H9 (cell line): Measurements from ENCODE around the gene SNX25. TPM values are rescaled to one million over a fixed set of nuclear protein-coding genes. Genes with fewer than 3 reads are reported as not detected.

Experiments used
- DNase-seq: peaks from one replicate; pipeline ENCODE4 v3.0.0-alpha.2; 2017
- H2AFZ ChIP-seq: one replicate; pipeline ENCODE4 v1.6.1; 2013; ENCODE audit warnings: mild to moderate bottlenecking, low read length, control low read depth, moderate library complexity
- H2AK5ac ChIP-seq: 2 replicates; pipeline ENCODE4 v1.6.1; 2013; ENCODE audit warnings: low read length, control low read depth, mixed read lengths; ENCODE audit not compliant: insufficient read length
- H2BK120ac ChIP-seq: one replicate; pipeline ENCODE4 v1.6.1; 2013; ENCODE audit warnings: low read depth, mild to moderate bottlenecking, low read length, control low read depth, inconsistent platforms; ENCODE audit not compliant: poor library complexity, severe bottlenecking
- H2BK12ac ChIP-seq: 2 replicates; pipeline ENCODE4 v1.6.1; 2013; ENCODE audit warnings: low read length, control low read depth, mixed read lengths, low read depth; ENCODE audit not compliant: insufficient read length
- H2BK15ac ChIP-seq: 2 replicates; pipeline ENCODE4 v1.6.1; 2013; ENCODE audit warnings: low read depth, low read length, control low read depth
- H2BK20ac ChIP-seq: one replicate; pipeline ENCODE4 v1.6.1; 2013; ENCODE audit warnings: low read depth, mild to moderate bottlenecking, low read length, control low read depth, inconsistent platforms; ENCODE audit not compliant: poor library complexity, severe bottlenecking
- H2BK5ac ChIP-seq: 2 replicates; pipeline ENCODE4 v1.6.1; 2013; ENCODE audit warnings: low read length, control low read depth, mixed read lengths; ENCODE audit not compliant: insufficient read length
- H3K14ac ChIP-seq: 2 replicates; pipeline ENCODE4 v1.6.1; 2013; ENCODE audit warnings: low read length, control low read depth; ENCODE audit not compliant: insufficient read depth
- H3K18ac ChIP-seq: 2 replicates; pipeline ENCODE4 v1.6.1; 2013; ENCODE audit warnings: low read depth, mild to moderate bottlenecking, mixed read lengths, low read length, control low read depth; ENCODE audit not compliant: insufficient read length
- H3K23ac ChIP-seq: 2 replicates; pipeline ENCODE4 v1.6.1; 2013; ENCODE audit warnings: low read length, control low read depth, mixed read lengths, low read depth; ENCODE audit not compliant: insufficient read length
- H3K23me2 ChIP-seq: 2 replicates; pipeline ENCODE4 v1.6.1; 2013; ENCODE audit warnings: low read depth, mild to moderate bottlenecking, mixed read lengths, low read length, control low read depth; ENCODE audit not compliant: insufficient read length, poor library complexity, severe bottlenecking
- H3K27ac ChIP-seq: 2 replicates; pipeline ENCODE4 v1.5.1; 2013; ENCODE audit warnings: low read length, control low read depth, mixed read lengths, low read depth; ENCODE audit not compliant: insufficient read length
- H3K27me3 ChIP-seq: 2 replicates; pipeline ENCODE4 v1.6.1; 2013; ENCODE audit warnings: low read length, control low read depth, inconsistent platforms; ENCODE audit not compliant: insufficient read depth
- H3K4ac ChIP-seq: 2 replicates; pipeline ENCODE4 v1.6.1; 2013; ENCODE audit warnings: low read depth, mild to moderate bottlenecking, control low read depth, inconsistent platforms, low read length, moderate library complexity
- H3K4me1 ChIP-seq: 2 replicates; pipeline ENCODE4 v1.6.1; 2013; ENCODE audit warnings: low read length, control low read depth, inconsistent platforms; ENCODE audit not compliant: insufficient read depth
- H3K4me2 ChIP-seq: 2 replicates; pipeline ENCODE4 v1.6.1; 2013; ENCODE audit warnings: low read length, control low read depth, mixed read lengths; ENCODE audit not compliant: insufficient read length, insufficient read depth
- H3K56ac ChIP-seq: 2 replicates; pipeline ENCODE4 v1.6.1; 2013; ENCODE audit warnings: low read depth, mild to moderate bottlenecking, mixed read lengths, low read length, control low read depth; ENCODE audit not compliant: insufficient read length
- H3K79me1 ChIP-seq: 2 replicates; pipeline ENCODE4 v1.6.1; 2013; ENCODE audit warnings: low read depth, mild to moderate bottlenecking, moderate library complexity, low read length, control low read depth, inconsistent platforms; ENCODE audit not compliant: insufficient read depth, poor library complexity, severe bottlenecking
- H3K79me2 ChIP-seq: 2 replicates; pipeline ENCODE4 v1.6.1; 2013; ENCODE audit warnings: low read length, control low read depth, inconsistent platforms; ENCODE audit not compliant: insufficient read depth
- H3K9ac ChIP-seq: 2 replicates; pipeline ENCODE4 v1.6.1; 2013; ENCODE audit warnings: low read length, control low read depth, mixed read lengths; ENCODE audit not compliant: insufficient read length; ENCODE audit errors: extremely low read depth
- H3K9me3 ChIP-seq: one replicate; pipeline ENCODE4 v1.6.1; 2013; ENCODE audit warnings: low read depth, low read length, inconsistent platforms; ENCODE audit not compliant: control insufficient read depth
- H3T11ph ChIP-seq: one replicate; pipeline ENCODE4 v1.6.1; 2013; ENCODE audit warnings: mild to moderate bottlenecking, low read length, control low read depth, inconsistent platforms
- H4K20me1 ChIP-seq: one replicate; pipeline ENCODE4 v1.6.1; 2013; ENCODE audit not compliant: control insufficient read depth, insufficient read length, insufficient read depth
- H4K5ac ChIP-seq: 2 replicates; pipeline ENCODE4 v1.6.1; 2013; ENCODE audit warnings: low read depth, mild to moderate bottlenecking, mixed read lengths, low read length, control low read depth; ENCODE audit not compliant: insufficient read length
- H4K8ac ChIP-seq: replicated peaks from 2 replicates; pipeline ENCODE4 v1.6.1; 2013; ENCODE audit warnings: low read length, control low read depth, mixed read lengths, low read depth; ENCODE audit not compliant: insufficient read length
- H4K91ac ChIP-seq: 2 replicates; pipeline ENCODE4 v1.6.1; 2013; ENCODE audit warnings: low read depth, mild to moderate bottlenecking, moderate library complexity, mixed read lengths, low read length, control low read depth; ENCODE audit not compliant: insufficient read length
- H3K27ac Mint-ChIP-seq, 3 experiments: 2 replicates in 2 of 3; 3 replicates in 1 of 3; pipeline ENCODE4 v1.8.0; 2020 to 2021; ENCODE audit warnings: mixed read lengths in 3 of 3, mild to moderate bottlenecking in 1 of 3, moderate library complexity in 1 of 3
- H3K27me3 Mint-ChIP-seq: 2 replicates; pipeline ENCODE4 v1.8.0; 2021; ENCODE audit warnings: low read depth, mild to moderate bottlenecking, moderate library complexity, mixed read lengths
- H3K36me3 Mint-ChIP-seq, 3 experiments: 2 replicates in 2 of 3; 3 replicates in 1 of 3; pipeline ENCODE4 v1.8.0; 2020 to 2021; ENCODE audit warnings: low read depth in 3 of 3, mixed read lengths in 3 of 3; ENCODE audit not compliant: insufficient read depth in 1 of 3
- H3K4me1 Mint-ChIP-seq, 2 experiments: 2 replicates each; pipeline ENCODE4 v1.8.0; 2020; ENCODE audit warnings: mixed read lengths in 2 of 2
- H3K4me3 Mint-ChIP-seq, 2 experiments: 2 replicates in 1 of 2; 3 replicates in 1 of 2; pipeline ENCODE4 v1.8.0; 2020 to 2021; ENCODE audit warnings: mild to moderate bottlenecking in 2 of 2, mixed read lengths in 2 of 2, moderate library complexity in 1 of 2
- H3K9me3 Mint-ChIP-seq, 2 experiments: 2 replicates in 1 of 2; 3 replicates in 1 of 2; pipeline ENCODE4 v1.8.0; 2020; ENCODE audit warnings: mild to moderate bottlenecking in 2 of 2, mixed read lengths in 2 of 2, moderate library complexity in 1 of 2
- WGBS: extraction: QIAGEN DNeasy Blood & Tissue Kit; methylation state at CpG from one replicate; pipeline ENCODE4 v1.1.7; 2013; ENCODE audit warnings: missing lambda C conversion rate, low lambda C conversion rate, mixed read lengths; ENCODE audit not compliant: insufficient read length; ENCODE audit errors: extremely low coverage; 5-methylcytosine and 5-hydroxymethylcytosine counted together
- total RNA-seq: library from RNA; stranded (reverse); gene quantifications from 2 replicates; pipeline ENCODE4 v1.2.1, GENCODE V29; 2021
- TF ChIP-seq, protein P1 (sequence below): fragments of 200-600 bp; sonication (generic); conservative IDR thresholded peaks from 3 replicates; pipeline ENCODE4 v1.8.0; 2021; ENCODE audit warnings: antibody characterized with exemption, mild to moderate bottlenecking

Gene SNX25
- total RNA-seq, 1 experiment from 2014 or later, result 28.2 TPM

DNA sequence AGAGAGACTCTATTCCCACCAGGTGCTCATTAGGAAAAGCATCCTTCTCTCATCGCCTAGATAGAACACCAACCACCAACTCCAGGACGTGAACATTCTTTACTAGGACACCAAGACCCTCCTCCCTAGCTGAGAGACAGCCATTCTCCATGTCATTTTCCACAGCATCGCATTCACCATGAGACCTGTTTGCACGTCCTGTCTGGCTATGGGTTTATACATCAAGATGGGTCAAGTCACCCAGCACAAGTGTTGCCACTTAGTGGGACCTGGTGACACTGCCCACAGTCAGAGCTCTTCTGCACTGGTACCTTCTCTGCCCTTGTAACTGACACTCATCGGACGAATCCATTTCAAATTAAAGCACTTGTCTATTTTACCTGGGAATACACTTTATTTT is 168.9 kb downstream of the SNX25 start:
- no peaks in the 10 kb centered on the region for H3K27me3 ChIP-seq
- H4K91ac ChIP-seq, result no peak overlapping the region
- TF ChIP-seq, protein P1, sequence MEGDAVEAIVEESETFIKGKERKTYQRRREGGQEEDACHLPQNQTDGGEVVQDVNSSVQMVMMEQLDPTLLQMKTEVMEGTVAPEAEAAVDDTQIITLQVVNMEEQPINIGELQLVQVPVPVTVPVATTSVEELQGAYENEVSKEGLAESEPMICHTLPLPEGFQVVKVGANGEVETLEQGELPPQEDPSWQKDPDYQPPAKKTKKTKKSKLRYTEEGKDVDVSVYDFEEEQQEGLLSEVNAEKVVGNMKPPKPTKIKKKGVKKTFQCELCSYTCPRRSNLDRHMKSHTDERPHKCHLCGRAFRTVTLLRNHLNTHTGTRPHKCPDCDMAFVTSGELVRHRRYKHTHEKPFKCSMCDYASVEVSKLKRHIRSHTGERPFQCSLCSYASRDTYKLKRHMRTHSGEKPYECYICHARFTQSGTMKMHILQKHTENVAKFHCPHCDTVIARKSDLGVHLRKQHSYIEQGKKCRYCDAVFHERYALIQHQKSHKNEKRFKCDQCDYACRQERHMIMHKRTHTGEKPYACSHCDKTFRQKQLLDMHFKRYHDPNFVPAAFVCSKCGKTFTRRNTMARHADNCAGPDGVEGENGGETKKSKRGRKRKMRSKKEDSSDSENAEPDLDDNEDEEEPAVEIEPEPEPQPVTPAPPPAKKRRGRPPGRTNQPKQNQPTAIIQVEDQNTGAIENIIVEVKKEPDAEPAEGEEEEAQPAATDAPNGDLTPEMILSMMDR, result no peak
- H3K56ac ChIP-seq, result no peak overlapping the region
- H2BK15ac ChIP-seq, result no peak overlapping the region
- H3K36me3 Mint-ChIP-seq, result peaks cover 3 to 18% (median 18%) of the 10 kb centered on the region in 3 experiments; a peak in 6 of 7 replicates
- no peaks in the 10 kb centered on the region for H3K79me2 ChIP-seq
- no peak overlapping the region for H3K14ac ChIP-seq
- H2AFZ ChIP-seq, result no peak overlapping the region
- H3K18ac ChIP-seq, result no peak overlapping the region
- H3K9me3 Mint-ChIP-seq, result peaks cover 5 to 8% of the 10 kb centered on the region in 2 experiments; a peak in 4 of 5 replicates
- peaks cover 6 to 8% of the 10 kb centered on the region in 2 experiments; a peak in 1 of 4 replicates for H3K4me1 Mint-ChIP-seq
- no peak overlapping the region for H3K27ac ChIP-seq
- H3K9ac ChIP-seq, result no peak overlapping the region
- H3K9me3 ChIP-seq, result no peaks in the 10 kb centered on the region
- no peak overlapping the region for H4K8ac ChIP-seq
- no peak for DNase-seq
- no peaks in the 10 kb centered on the region for H3K79me1 ChIP-seq
- no peak overlapping the region for H2BK12ac ChIP-seq
- H2BK120ac ChIP-seq, result no peak overlapping the region
- no peak overlapping the region for H3K4ac ChIP-seq
- no peak overlapping the region for H2BK20ac ChIP-seq
- no peak overlapping the region for H3T11ph ChIP-seq
- H3K27me3 Mint-ChIP-seq, result no peaks in the 10 kb centered on the region
- no CpG with 5 or more reads among the region's 6 CpGs for WGBS
- no peak overlapping the region for H3K27ac Mint-ChIP-seq
- H3K4me2 ChIP-seq, result no peak overlapping the region
- no peak overlapping the region for H3K4me3 Mint-ChIP-seq
- no peaks in the 10 kb centered on the region for H3K23me2 ChIP-seq
- no peak overlapping the region for H3K23ac ChIP-seq
- no peaks in the 10 kb centered on the region for H3K4me1 ChIP-seq
- no peak overlapping the region for H2AK5ac ChIP-seq
- H4K20me1 ChIP-seq, result no peaks in the 10 kb centered on the region
- H4K5ac ChIP-seq, result no peak overlapping the region
- no peak overlapping the region for H2BK5ac ChIP-seq
